K562 (cell line): ENCODE data around the gene OGFR. TPM values are rescaled to one million over a fixed set of nuclear protein-coding genes. Genes with fewer than 3 reads are reported as not detected.

ENCODE experiments used
- CBX3 ChIP-seq, 2 experiments: IDR thresholded peaks; 1 replicate in 1 of 2; 2 replicates in 1 of 2; pipeline ENCODE4 v1.6.1; 2012; ENCODE audit warnings: inconsistent platforms in 2 of 2, low read length in 2 of 2, borderline replicate concordance in 1 of 2, control low read depth in 1 of 2
- FOXO4 ChIP-seq: fragments of 450-650 bp; formaldehyde crosslinking; IDR thresholded peaks from 2 replicates; pipeline ENCODE4 v1.4.0; 2020; ENCODE audit warnings: mild to moderate bottlenecking, moderate library complexity
- NEUROD1 ChIP-seq: fragments of 150-350 bp; IDR thresholded peaks from 2 replicates; pipeline ENCODE4 v1.6.1; 2014; ENCODE audit warnings: borderline replicate concordance, low read length, low read depth; ENCODE audit not compliant: partially characterized antibody
- RBM14 ChIP-seq: fragments of 200-400 bp; formaldehyde crosslinking; IDR thresholded peaks from 2 replicates; pipeline ENCODE4 v1.6.1; 2018; ENCODE audit warnings: low read depth, mild to moderate bottlenecking, low read length, moderate library complexity, borderline replicate concordance; ENCODE audit not compliant: insufficient read depth
- RBM39 ChIP-seq: fragments of 200-400 bp; formaldehyde crosslinking; optimal IDR thresholded peaks from 2 replicates; pipeline ENCODE3; 2018; ENCODE audit warnings: low read depth, low read length
- ZC3H4 ChIP-seq: sonication (generic); formaldehyde crosslinking; IDR thresholded peaks from 2 replicates; pipeline ENCODE4 v1.9.0; 2021; ENCODE audit warnings: missing genetic modification reagents, borderline replicate concordance
- ZNF324 ChIP-seq: fragments of 250-450 bp; sonication (Bioruptor Pico); IDR thresholded peaks from 2 replicates; pipeline ENCODE4 v1.4.0; 2020; ENCODE audit warnings: mild to moderate bottlenecking
- ZNF592 ChIP-seq: fragments of 450-650 bp; IDR thresholded peaks from 2 replicates; pipeline ENCODE4 v1.6.1; 2017; ENCODE audit warnings: antibody characterized with exemption, mild to moderate bottlenecking
- polyA plus RNA-seq, 8 experiments: library from polyadenylated mRNA; depleted of rRNA in 4 of 8; stranded (reverse) in 5 of 8; unstranded in 3 of 8; fragments of >200 nt; fragmentation: Nextera tagmentation in 2 of 8; fragmentation: Illumina TruSeq in 1 of 8; extraction: Ambion mirVana in 2 of 8; extraction: Trizol in 1 of 8; gene quantifications; 2 replicates each; pipeline versions ENCODE4 v1.2.1 to v1.2.3, GENCODE V29; 2011 to 2014; ENCODE audit warnings: inconsistent platforms in 1 of 8, missing spikeins in 1 of 8
- total RNA-seq, 7 experiments: library from RNA; depleted of rRNA in 6 of 7; stranded (reverse); fragments of >200 nt in 6 of 7; fragmentation: Illumina TruSeq in 2 of 7; extraction: Trizol in 2 of 7; gene quantifications; 2 replicates each; pipeline versions ENCODE4 v1.2.1 to v1.2.3, GENCODE V29; 2011 to 2021; ENCODE audit warnings: low replicate concordance in 1 of 7
- TF ChIP-seq, protein P1 (sequence below): fragments of 200-600 bp; sonication (generic); IDR thresholded peaks from one replicate; pipeline ENCODE4 v1.6.1; 2012; ENCODE audit warnings: mild to moderate bottlenecking, low read depth, low read length, inconsistent platforms
- TF ChIP-seq, protein P2 (sequence below): sonication (generic); formaldehyde crosslinking; IDR thresholded peaks from 2 replicates; pipeline ENCODE4 v1.9.0; 2022; ENCODE audit warnings: mild to moderate bottlenecking, missing genetic modification reagents

The OGFR gene
- total and polyA plus RNA-seq, 9 of the 15 experiments (the other 6 are each of a cell fraction or from before 2014, with no cell fraction given) = 0.39 to 56.3 (median 17.5) TPM

DNA sequence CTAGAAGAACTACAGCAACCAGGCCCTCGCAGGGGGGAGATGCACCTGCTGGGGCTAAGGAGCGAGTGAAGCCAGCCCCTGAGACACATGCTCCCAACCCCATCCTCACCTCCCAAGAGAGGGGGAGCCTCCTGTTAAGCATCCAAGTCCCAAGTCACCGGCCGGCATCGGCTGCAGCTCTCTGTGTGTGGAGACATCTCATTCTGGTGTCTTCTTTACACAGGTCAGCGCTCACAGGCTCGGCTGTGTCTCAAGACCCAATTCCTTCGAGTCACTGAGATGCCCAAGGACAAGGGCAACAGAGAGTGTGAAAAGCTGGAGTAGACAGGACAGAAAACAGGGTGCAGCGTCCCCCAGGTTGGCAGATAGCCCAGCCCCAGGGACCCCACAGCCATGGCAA is 29.4 kb upstream of the OGFR start (continued):
- TF ChIP-seq FOXO4 (CRISPR knock-in tag) (no peak), RBM14 (no peak), CBX3 (IDR thresholded peaks at IDR 0.05; ENCODE audit: borderline replicate concordance in 1 of 2, low read length in 2 of 2) (no peak), NEUROD1 (no peak), ZNF592 (no peak), ZC3H4 (CRISPR knock-in tag) (no peak), ZNF324 (CRISPR knock-in tag) (no peak), RBM39 (no peak)
- TF ChIP-seq, protein P1, sequence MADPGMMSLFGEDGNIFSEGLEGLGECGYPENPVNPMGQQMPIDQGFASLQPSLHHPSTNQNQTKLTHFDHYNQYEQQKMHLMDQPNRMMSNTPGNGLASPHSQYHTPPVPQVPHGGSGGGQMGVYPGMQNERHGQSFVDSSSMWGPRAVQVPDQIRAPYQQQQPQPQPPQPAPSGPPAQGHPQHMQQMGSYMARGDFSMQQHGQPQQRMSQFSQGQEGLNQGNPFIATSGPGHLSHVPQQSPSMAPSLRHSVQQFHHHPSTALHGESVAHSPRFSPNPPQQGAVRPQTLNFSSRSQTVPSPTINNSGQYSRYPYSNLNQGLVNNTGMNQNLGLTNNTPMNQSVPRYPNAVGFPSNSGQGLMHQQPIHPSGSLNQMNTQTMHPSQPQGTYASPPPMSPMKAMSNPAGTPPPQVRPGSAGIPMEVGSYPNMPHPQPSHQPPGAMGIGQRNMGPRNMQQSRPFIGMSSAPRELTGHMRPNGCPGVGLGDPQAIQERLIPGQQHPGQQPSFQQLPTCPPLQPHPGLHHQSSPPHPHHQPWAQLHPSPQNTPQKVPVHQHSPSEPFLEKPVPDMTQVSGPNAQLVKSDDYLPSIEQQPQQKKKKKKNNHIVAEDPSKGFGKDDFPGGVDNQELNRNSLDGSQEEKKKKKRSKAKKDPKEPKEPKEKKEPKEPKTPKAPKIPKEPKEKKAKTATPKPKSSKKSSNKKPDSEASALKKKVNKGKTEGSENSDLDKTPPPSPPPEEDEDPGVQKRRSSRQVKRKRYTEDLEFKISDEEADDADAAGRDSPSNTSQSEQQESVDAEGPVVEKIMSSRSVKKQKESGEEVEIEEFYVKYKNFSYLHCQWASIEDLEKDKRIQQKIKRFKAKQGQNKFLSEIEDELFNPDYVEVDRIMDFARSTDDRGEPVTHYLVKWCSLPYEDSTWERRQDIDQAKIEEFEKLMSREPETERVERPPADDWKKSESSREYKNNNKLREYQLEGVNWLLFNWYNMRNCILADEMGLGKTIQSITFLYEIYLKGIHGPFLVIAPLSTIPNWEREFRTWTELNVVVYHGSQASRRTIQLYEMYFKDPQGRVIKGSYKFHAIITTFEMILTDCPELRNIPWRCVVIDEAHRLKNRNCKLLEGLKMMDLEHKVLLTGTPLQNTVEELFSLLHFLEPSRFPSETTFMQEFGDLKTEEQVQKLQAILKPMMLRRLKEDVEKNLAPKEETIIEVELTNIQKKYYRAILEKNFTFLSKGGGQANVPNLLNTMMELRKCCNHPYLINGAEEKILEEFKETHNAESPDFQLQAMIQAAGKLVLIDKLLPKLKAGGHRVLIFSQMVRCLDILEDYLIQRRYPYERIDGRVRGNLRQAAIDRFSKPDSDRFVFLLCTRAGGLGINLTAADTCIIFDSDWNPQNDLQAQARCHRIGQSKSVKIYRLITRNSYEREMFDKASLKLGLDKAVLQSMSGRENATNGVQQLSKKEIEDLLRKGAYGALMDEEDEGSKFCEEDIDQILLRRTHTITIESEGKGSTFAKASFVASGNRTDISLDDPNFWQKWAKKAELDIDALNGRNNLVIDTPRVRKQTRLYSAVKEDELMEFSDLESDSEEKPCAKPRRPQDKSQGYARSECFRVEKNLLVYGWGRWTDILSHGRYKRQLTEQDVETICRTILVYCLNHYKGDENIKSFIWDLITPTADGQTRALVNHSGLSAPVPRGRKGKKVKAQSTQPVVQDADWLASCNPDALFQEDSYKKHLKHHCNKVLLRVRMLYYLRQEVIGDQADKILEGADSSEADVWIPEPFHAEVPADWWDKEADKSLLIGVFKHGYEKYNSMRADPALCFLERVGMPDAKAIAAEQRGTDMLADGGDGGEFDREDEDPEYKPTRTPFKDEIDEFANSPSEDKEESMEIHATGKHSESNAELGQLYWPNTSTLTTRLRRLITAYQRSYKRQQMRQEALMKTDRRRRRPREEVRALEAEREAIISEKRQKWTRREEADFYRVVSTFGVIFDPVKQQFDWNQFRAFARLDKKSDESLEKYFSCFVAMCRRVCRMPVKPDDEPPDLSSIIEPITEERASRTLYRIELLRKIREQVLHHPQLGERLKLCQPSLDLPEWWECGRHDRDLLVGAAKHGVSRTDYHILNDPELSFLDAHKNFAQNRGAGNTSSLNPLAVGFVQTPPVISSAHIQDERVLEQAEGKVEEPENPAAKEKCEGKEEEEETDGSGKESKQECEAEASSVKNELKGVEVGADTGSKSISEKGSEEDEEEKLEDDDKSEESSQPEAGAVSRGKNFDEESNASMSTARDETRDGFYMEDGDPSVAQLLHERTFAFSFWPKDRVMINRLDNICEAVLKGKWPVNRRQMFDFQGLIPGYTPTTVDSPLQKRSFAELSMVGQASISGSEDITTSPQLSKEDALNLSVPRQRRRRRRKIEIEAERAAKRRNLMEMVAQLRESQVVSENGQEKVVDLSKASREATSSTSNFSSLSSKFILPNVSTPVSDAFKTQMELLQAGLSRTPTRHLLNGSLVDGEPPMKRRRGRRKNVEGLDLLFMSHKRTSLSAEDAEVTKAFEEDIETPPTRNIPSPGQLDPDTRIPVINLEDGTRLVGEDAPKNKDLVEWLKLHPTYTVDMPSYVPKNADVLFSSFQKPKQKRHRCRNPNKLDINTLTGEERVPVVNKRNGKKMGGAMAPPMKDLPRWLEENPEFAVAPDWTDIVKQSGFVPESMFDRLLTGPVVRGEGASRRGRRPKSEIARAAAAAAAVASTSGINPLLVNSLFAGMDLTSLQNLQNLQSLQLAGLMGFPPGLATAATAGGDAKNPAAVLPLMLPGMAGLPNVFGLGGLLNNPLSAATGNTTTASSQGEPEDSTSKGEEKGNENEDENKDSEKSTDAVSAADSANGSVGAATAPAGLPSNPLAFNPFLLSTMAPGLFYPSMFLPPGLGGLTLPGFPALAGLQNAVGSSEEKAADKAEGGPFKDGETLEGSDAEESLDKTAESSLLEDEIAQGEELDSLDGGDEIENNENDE = no peak
- TF ChIP-seq, protein P2, sequence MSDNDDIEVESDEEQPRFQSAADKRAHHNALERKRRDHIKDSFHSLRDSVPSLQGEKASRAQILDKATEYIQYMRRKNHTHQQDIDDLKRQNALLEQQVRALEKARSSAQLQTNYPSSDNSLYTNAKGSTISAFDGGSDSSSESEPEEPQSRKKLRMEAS (CRISPR knock-in tag) = peak; percentile 36; the same call in 1 of the 2 replicates
